EH (cell line): ENCODE measurements around the gene SSX5.
"Not testable (repeated sequence)": the region's sequence is repeated elsewhere in the genome, so short reads cannot be mapped to it uniquely, and the experiment has no call there.

Source experiments
- DNase-seq: peaks from one replicate; pipeline ENCODE4 v3.0.0-alpha.2; 2015; ENCODE audit warnings: low read depth

Gene SSX5

GRCh38 chrX:48196745-48197201 lies at the start of gene SSX5:
Gene SSX5 (minus strand): TSS chrX:48196795. CDS start chrX:48195358, 1,437 bp downstream.
- no peak for DNase-seq

- DNase-seq, result not testable (repeated sequence)
Measured at GRCh38 chrX:48224196-48224595, 27.6 kb upstream of the SSX5 start.

- not testable (repeated sequence) for DNase-seq
Measured at GRCh38 chrX:48214341-48214740, 17.7 kb upstream of the SSX5 start.

GRCh38 chrX:48190024-48190423 lies 6.6 kb downstream of the SSX5 start:
- DNase-seq, result not testable (repeated sequence)

- not testable (repeated sequence) for DNase-seq
Measured at GRCh38 chrX:48181882-48182281, 14.7 kb downstream of the SSX5 start.

- no peak for DNase-seq
Measured at GRCh38 chrX:48180811-48181210, 15.8 kb downstream of the SSX5 start.

- no peak for DNase-seq
Measured at GRCh38 chrX:48179691-48180090, 16.9 kb downstream of the SSX5 start.

GRCh38 chrX:48166322-48166721 lies 30.3 kb downstream of the SSX5 start:
- not testable (repeated sequence) for DNase-seq

- DNase-seq, result no peak
Measured at GRCh38 chrX:48165241-48165640, 31.4 kb downstream of the SSX5 start.

- no peak for DNase-seq
Measured at GRCh38 chrX:48156014-48156413, 40.6 kb downstream of the SSX5 start.

- DNase-seq, result no peak
Measured at GRCh38 chrX:48154796-48155195, 41.8 kb downstream of the SSX5 start.

- DNase-seq, result no peak
Measured at GRCh38 chrX:48153769-48154168, 42.8 kb downstream of the SSX5 start.

GRCh38 chrX:48142697-48143096 lies 53.9 kb downstream of the SSX5 start:
- DNase-seq, result not testable (repeated sequence)

GRCh38 chrX:48141810-48142508 lies 54.6 kb downstream of the SSX5 start:
- DNase-seq, result not testable (repeated sequence)

- DNase-seq, result not testable (repeated sequence)
Measured at GRCh38 chrX:48139076-48139475, 57.5 kb downstream of the SSX5 start.
